ENCODE data around the gene N4BP2L1.

N4BP2L1 gene

DNA sequence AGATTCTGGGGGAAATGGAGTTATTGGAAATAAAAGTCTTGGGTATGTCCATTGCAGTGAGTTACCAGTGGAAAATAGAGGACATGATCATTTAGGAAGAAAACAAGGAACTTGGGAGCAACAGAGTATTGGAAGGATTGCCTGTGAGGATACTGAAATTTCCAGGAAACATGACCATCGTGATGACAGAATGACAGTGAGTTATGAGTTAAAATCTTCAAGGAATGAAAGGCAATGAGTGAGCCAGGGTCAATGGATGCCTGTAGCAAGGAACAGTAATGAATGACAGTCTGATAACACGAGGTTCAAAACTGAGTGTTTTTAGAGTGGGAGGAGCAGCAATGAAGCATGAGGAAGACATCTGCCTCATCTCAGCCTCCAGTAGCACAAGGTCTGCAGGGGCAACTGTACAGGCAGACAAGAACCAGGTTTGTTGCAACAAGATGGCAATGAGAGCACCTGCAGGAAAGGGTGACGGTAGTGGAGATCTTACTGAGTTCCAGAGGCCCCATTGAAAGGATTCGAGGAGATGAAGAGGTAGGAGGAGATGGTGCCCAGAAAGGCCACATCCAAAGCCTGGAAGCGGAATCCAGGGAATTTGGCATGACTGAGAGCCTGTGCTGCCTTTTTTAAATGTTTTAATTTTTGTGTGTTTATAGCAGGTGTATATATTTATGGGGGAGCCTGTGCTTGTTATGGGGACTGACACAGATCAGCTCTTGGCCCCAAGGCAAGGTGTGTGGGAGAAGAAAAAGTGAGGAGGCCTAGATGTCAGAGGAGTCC, 43.9 kb downstream of the N4BP2L1 start:
- Mint-ChIP-seq H3K4me1 (no peaks in the 10 kb centered on the region), H3K9me3 (no peaks in the 10 kb centered on the region), H3K27me3 (ENCODE audit: low read depth) (no peaks in the 10 kb centered on the region), H3K4me3 (no peak overlapping the region), H3K27ac (no peak overlapping the region), H3K36me3 (ENCODE audit: low read depth) (no peaks in the 10 kb centered on the region)
- TF ChIP-seq CTCF (IDR thresholded peaks at IDR 0.05; ENCODE audit: unreplicated experiment in 3 of 3): no peak

DNA sequence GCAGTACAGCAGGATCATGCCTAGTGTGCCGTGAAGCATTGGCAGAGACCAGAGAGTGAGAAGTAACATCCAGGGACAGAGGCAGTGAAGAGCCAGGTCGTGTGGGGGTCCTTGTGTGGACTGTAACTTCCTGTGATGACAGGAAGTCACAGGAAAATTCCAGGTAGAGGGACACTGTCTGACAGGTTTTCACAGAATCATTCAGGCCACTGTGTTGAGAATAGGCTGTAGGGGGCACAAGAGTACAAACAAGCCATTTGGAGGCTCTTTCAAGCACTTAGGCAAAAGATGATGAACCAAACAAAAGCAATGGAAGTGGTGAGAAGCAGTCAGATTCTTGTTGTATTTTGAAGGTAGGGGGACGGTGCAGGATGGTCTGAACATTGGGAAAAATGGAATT, 46.4 kb downstream of the N4BP2L1 start:
- no peaks in the 10 kb centered on the region for H3K9me3 Mint-ChIP-seq
- H3K36me3 Mint-ChIP-seq (ENCODE audit: low read depth): peaks cover 1% of the 10 kb centered on the region
- H3K4me1 Mint-ChIP-seq: no peaks in the 10 kb centered on the region
- H3K27me3 Mint-ChIP-seq (ENCODE audit: low read depth): no peaks in the 10 kb centered on the region
- no peak overlapping the region for H3K27ac Mint-ChIP-seq
- H3K4me3 Mint-ChIP-seq: no peak overlapping the region
- peak in 2 of 3 experiments; percentile 33 to 38 for TF ChIP-seq CTCF (IDR thresholded peaks at IDR 0.05; ENCODE audit: unreplicated experiment in 3 of 3)

GRCh38 chr13:32378012-32378411, 49.9 kb downstream of the N4BP2L1 start:
- Mint-ChIP-seq H3K36me3 (ENCODE audit: low read depth) (peaks cover 23% of the 10 kb centered on the region), H3K4me3 (no peak overlapping the region), H3K27me3 (ENCODE audit: low read depth) (no peaks in the 10 kb centered on the region), H3K4me1 (peaks cover 3% of the 10 kb centered on the region), H3K27ac (no peak overlapping the region), H3K9me3 (peaks cover 3% of the 10 kb centered on the region)
- peak in 1 of 3 experiments; percentile 11 for TF ChIP-seq CTCF (IDR thresholded peaks at IDR 0.05; ENCODE audit: unreplicated experiment in 3 of 3)

DNA sequence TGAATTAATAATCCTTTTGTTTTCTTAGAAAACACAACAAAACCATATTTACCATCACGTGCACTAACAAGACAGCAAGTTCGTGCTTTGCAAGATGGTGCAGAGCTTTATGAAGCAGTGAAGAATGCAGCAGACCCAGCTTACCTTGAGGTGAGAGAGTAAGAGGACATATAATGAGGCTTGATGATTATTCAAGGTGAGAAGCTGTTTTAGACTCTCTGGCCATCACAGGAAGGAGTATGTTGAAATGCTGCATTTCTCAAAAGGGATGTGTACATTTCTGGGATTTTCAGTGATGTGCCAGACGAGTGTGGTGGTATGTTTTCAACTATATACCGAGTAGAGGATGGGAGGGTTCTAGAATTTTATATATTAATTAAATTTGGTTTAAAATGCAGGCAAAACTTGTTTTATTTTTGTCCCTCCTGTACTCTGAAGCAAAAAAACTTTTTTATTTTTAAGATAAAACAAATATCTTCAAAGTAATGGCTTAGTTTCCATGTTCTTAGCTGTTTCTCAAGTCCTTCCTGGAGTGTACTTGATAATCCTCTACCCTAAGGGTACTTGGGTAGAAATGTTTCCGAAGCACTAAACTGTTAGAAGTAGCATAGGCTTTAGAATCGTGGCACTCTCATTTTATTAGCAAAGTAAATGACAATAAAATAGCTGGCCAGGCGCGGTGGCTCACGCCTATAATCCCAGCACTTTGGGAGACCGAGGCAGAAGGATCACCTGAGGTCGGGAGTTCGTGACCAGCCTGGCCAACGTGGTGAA, 51.1 kb downstream of the N4BP2L1 start:
- H3K36me3 Mint-ChIP-seq (ENCODE audit: low read depth): peaks cover 31% of the 10 kb centered on the region
- peaks cover 3% of the 10 kb centered on the region for H3K4me1 Mint-ChIP-seq
- H3K27ac Mint-ChIP-seq: no peak overlapping the region
- no peak overlapping the region for H3K4me3 Mint-ChIP-seq
- peaks cover 3% of the 10 kb centered on the region for H3K9me3 Mint-ChIP-seq
- no peak for TF ChIP-seq CTCF (IDR thresholded peaks at IDR 0.05; ENCODE audit: unreplicated experiment in 3 of 3)
- H3K27me3 Mint-ChIP-seq (ENCODE audit: low read depth): peaks cover 4% of the 10 kb centered on the region

GRCh38 chr13:32370805-32371204, 57.1 kb downstream of the N4BP2L1 start:
- Mint-ChIP-seq H3K4me1 (peaks cover 3% of the 10 kb centered on the region), H3K9me3 (peaks cover 3% of the 10 kb centered on the region), H3K27ac (no peak overlapping the region), H3K27me3 (ENCODE audit: low read depth) (peaks cover 4% of the 10 kb centered on the region), H3K36me3 (ENCODE audit: low read depth) (peaks cover 36% of the 10 kb centered on the region), H3K4me3 (no peak overlapping the region)
- no peak for TF ChIP-seq CTCF (IDR thresholded peaks at IDR 0.05; ENCODE audit: unreplicated experiment in 3 of 3)

Data from nephron (organoid).